SK-N-SH treated with all-trans-retinoic acid at 6 μM for 48 hours (cell line): ENCODE results near the gene NAV3.

Experiments used
- ATAC-seq: fragments of 200-7000 bp; cut with Tn5 transposase; 3 replicates; pipeline ENCODE4 v1.9.1; 2020; ENCODE audit warnings: mild to moderate bottlenecking, moderate library complexity
- ARNTL ChIP-seq: fragments of 450-650 bp; formaldehyde crosslinking; IDR thresholded peaks from 2 replicates; pipeline ENCODE4 v1.5.0; 2020; ENCODE audit warnings: low read depth, mild to moderate bottlenecking, moderate library complexity, borderline replicate concordance
- BACH2 ChIP-seq: fragments of 250-450 bp; sonication (Bioruptor Pico); IDR thresholded peaks from 2 replicates; pipeline ENCODE4 v1.9.0; 2021; ENCODE audit warnings: mild to moderate bottlenecking, borderline replicate concordance
- CREB5 ChIP-seq: fragments of 250-450 bp; sonication (Bioruptor Pico); IDR thresholded peaks from 2 replicates; pipeline ENCODE4 v1.5.1; 2020; ENCODE audit warnings: low read depth, mild to moderate bottlenecking, moderate library complexity
- CSDC2 ChIP-seq: fragments of 250-450 bp; sonication (Bioruptor Pico); IDR thresholded peaks from 2 replicates; pipeline ENCODE4 v1.5.0; 2020; ENCODE audit warnings: mild to moderate bottlenecking, moderate library complexity
- CSRNP3 ChIP-seq: fragments of 250-450 bp; sonication (Bioruptor Pico); IDR thresholded peaks from 2 replicates; pipeline ENCODE4 v1.5.1; 2021; ENCODE audit warnings: mild to moderate bottlenecking, moderate library complexity
- ESRRG ChIP-seq: fragments of 250-450 bp; sonication (Bioruptor Pico); IDR thresholded peaks from 2 replicates; pipeline ENCODE4 v1.6.1; 2021; ENCODE audit warnings: mild to moderate bottlenecking
- GLIS3 ChIP-seq: fragments of 250-450 bp; sonication (Bioruptor Pico); IDR thresholded peaks from 2 replicates; pipeline ENCODE4 v1.5.0; 2020; ENCODE audit warnings: mild to moderate bottlenecking, moderate library complexity
- ISL1 ChIP-seq: fragments of 250-450 bp; sonication (Bioruptor Pico); IDR thresholded peaks from 2 replicates; pipeline ENCODE4 v2.1.2; 2022; ENCODE audit warnings: mild to moderate bottlenecking, moderate library complexity
- OSR1 ChIP-seq: fragments of 250-450 bp; sonication (Bioruptor Pico); IDR thresholded peaks from 2 replicates; pipeline ENCODE4 v1.8.0; 2022; ENCODE audit warnings: moderate library complexity, mild to moderate bottlenecking, inconsistent platforms
- POU6F1 ChIP-seq: fragments of 250-450 bp; sonication (Bioruptor Pico); IDR thresholded peaks from 2 replicates; pipeline ENCODE4 v1.8.0; 2021; ENCODE audit warnings: low read depth, mild to moderate bottlenecking, moderate library complexity, borderline replicate concordance
- SNAI2 ChIP-seq: fragments of 250-450 bp; sonication (Bioruptor Pico); IDR thresholded peaks from 2 replicates; pipeline ENCODE4 v1.5.0; 2020; ENCODE audit warnings: mild to moderate bottlenecking, moderate library complexity
- TCF4 ChIP-seq: fragments of 250-450 bp; sonication (Bioruptor Pico); IDR thresholded peaks from 2 replicates; pipeline ENCODE4 v1.8.0; 2021; ENCODE audit warnings: mild to moderate bottlenecking, moderate library complexity, borderline replicate concordance
- TOX ChIP-seq: fragments of 250-450 bp; sonication (Bioruptor Pico); IDR thresholded peaks from 2 replicates; pipeline ENCODE4 v1.8.0; 2021; ENCODE audit warnings: mild to moderate bottlenecking, moderate library complexity, borderline replicate concordance
- ZC3H10 ChIP-seq: fragments of 250-450 bp; sonication (Bioruptor Pico); IDR thresholded peaks from 2 replicates; pipeline ENCODE4 v1.5.1; 2021; ENCODE audit warnings: mild to moderate bottlenecking, moderate library complexity
- ZFP3 ChIP-seq: fragments of 250-450 bp; sonication (Bioruptor Pico); IDR thresholded peaks from 2 replicates; pipeline ENCODE4 v1.5.0; 2020; ENCODE audit warnings: mild to moderate bottlenecking, moderate library complexity
- ZNF70 ChIP-seq: fragments of 450-650 bp; formaldehyde crosslinking; IDR thresholded peaks from 2 replicates; pipeline ENCODE4 v1.5.0; 2020; ENCODE audit warnings: mild to moderate bottlenecking, moderate library complexity
- ZNF8 ChIP-seq: fragments of 450-650 bp; formaldehyde crosslinking; IDR thresholded peaks from 2 replicates; pipeline ENCODE4 v1.5.0; 2020; ENCODE audit warnings: mild to moderate bottlenecking, moderate library complexity
- TF ChIP-seq, protein P1 (sequence below): fragments of 250-450 bp; sonication (Bioruptor Pico); IDR thresholded peaks from 2 replicates; pipeline ENCODE4 v1.5.0; 2020; ENCODE audit warnings: mild to moderate bottlenecking, moderate library complexity
- TF ChIP-seq, protein P2 (sequence below): fragments of 250-450 bp; sonication (Bioruptor Pico); IDR thresholded peaks from 2 replicates; pipeline ENCODE4 v1.8.0; 2020; ENCODE audit warnings: mild to moderate bottlenecking, moderate library complexity, borderline replicate concordance

Gene NAV3

DNA sequence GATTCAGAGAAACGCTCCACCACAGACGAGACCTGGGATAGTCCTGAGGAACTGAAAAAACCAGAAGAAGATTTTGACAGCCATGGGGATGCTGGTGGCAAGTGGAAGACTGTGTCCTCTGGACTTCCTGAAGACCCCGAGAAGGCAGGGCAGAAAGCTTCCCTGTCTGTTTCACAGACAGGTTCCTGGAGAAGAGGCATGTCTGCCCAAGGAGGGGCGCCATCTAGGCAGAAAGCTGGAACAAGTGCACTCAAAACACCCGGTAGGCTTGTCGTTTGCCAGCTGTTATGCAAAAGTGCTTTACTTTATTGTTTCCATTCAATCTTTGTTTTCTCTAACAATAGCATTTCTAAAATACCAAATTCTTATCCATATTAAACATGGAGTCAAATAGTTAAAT, 287.3 kb downstream of the NAV3 start:
- no peak for TF ChIP-seq CSDC2 (CRISPR knock-in tag)
- TF ChIP-seq ARNTL (CRISPR knock-in tag), result no peak
- TF ChIP-seq TOX (CRISPR knock-in tag), result no peak
- TF ChIP-seq POU6F1 (CRISPR knock-in tag), result no peak
- no peak for TF ChIP-seq CREB5
- TF ChIP-seq ZNF70 (CRISPR knock-in tag), result no peak
- TF ChIP-seq, protein P1, sequence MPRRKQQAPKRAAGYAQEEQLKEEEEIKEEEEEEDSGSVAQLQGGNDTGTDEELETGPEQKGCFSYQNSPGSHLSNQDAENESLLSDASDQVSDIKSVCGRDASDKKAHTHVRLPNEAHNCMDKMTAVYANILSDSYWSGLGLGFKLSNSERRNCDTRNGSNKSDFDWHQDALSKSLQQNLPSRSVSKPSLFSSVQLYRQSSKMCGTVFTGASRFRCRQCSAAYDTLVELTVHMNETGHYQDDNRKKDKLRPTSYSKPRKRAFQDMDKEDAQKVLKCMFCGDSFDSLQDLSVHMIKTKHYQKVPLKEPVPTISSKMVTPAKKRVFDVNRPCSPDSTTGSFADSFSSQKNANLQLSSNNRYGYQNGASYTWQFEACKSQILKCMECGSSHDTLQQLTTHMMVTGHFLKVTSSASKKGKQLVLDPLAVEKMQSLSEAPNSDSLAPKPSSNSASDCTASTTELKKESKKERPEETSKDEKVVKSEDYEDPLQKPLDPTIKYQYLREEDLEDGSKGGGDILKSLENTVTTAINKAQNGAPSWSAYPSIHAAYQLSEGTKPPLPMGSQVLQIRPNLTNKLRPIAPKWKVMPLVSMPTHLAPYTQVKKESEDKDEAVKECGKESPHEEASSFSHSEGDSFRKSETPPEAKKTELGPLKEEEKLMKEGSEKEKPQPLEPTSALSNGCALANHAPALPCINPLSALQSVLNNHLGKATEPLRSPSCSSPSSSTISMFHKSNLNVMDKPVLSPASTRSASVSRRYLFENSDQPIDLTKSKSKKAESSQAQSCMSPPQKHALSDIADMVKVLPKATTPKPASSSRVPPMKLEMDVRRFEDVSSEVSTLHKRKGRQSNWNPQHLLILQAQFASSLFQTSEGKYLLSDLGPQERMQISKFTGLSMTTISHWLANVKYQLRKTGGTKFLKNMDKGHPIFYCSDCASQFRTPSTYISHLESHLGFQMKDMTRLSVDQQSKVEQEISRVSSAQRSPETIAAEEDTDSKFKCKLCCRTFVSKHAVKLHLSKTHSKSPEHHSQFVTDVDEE (CRISPR knock-in tag), result no peak
- TF ChIP-seq, protein P2, sequence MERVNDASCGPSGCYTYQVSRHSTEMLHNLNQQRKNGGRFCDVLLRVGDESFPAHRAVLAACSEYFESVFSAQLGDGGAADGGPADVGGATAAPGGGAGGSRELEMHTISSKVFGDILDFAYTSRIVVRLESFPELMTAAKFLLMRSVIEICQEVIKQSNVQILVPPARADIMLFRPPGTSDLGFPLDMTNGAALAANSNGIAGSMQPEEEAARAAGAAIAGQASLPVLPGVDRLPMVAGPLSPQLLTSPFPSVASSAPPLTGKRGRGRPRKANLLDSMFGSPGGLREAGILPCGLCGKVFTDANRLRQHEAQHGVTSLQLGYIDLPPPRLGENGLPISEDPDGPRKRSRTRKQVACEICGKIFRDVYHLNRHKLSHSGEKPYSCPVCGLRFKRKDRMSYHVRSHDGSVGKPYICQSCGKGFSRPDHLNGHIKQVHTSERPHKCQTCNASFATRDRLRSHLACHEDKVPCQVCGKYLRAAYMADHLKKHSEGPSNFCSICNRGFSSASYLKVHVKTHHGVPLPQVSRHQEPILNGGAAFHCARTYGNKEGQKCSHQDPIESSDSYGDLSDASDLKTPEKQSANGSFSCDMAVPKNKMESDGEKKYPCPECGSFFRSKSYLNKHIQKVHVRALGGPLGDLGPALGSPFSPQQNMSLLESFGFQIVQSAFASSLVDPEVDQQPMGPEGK (CRISPR knock-in tag), result no peak
- no peak for ATAC-seq

- no peak for TF ChIP-seq ZC3H10 (CRISPR knock-in tag)
- TF ChIP-seq, protein P1 (CRISPR knock-in tag), result no peak
- no peak for TF ChIP-seq TCF4 (CRISPR knock-in tag)
- TF ChIP-seq ZFP3 (CRISPR knock-in tag), result no peak
- TF ChIP-seq ARNTL (CRISPR knock-in tag), result no peak
- TF ChIP-seq BACH2 (CRISPR knock-in tag), result no peak
- TF ChIP-seq CSRNP3, result no peak
- no peak for TF ChIP-seq ESRRG (CRISPR knock-in tag)
- TF ChIP-seq SNAI2, result no peak
- no peak for TF ChIP-seq ISL1 (CRISPR knock-in tag)
- TF ChIP-seq ZNF8 (CRISPR knock-in tag), result no peak
- no peak for TF ChIP-seq OSR1
- TF ChIP-seq GLIS3 (CRISPR knock-in tag), result no peak
- no peak for TF ChIP-seq CREB5
- TF ChIP-seq, protein P2 (CRISPR knock-in tag), result no peak
- no peak for ATAC-seq
Observed at GRCh38 chr12:78118486-78118885, 287.8 kb downstream of the NAV3 start.
